IMR-90 (cell line): Measurements from ENCODE around the gene TGFBR1. TPM values are rescaled to one million over a fixed set of nuclear protein-coding genes. Genes with fewer than 3 reads are reported as not detected.

ENCODE experiments used
- ATAC-seq: fragments of 200-7000 bp; cut with Tn5 transposase; 2 replicates; pipeline ENCODE4 v1.9.1; 2020; ENCODE audit warnings: low read depth, mild to moderate bottlenecking, moderate library complexity
- BruUV-seq: library from RNA; stranded (reverse); fragments of 400-500 nt; replicated peaks from 2 replicates; lab custom pipeline; 2021; lab: Mats Ljungman, UMichigan
- CTCF ChIA-PET: fragments of 300-600 bp; formaldehyde crosslinking; extraction: SDS; loops from one replicate; lab custom pipeline; 2021; ENCODE audit warnings: antibody characterized with exemption; lab: Yijun Ruan, JAX
- POLR2A ChIA-PET: fragments of 300-600 bp; sonication (Branson Sonifier 250); formaldehyde crosslinking; loops from one replicate; lab custom pipeline; 2022; ENCODE audit warnings: antibody characterized with exemption; ENCODE audit not compliant: unreplicated experiment; lab: Charles Lee
- DNase-seq: peaks from one replicate; pipeline ENCODE4 v3.0.0; 2013
- H2AFZ ChIP-seq: replicated peaks from 2 replicates; pipeline ENCODE3; 2013; ENCODE audit warnings: low read length, mild to moderate bottlenecking; ENCODE audit not compliant: poor library complexity
- H2AK5ac ChIP-seq: 2 replicates; pipeline ENCODE4 v1.6.1; 2013; ENCODE audit warnings: low read depth, low read length, inconsistent platforms
- H2AK9ac ChIP-seq: replicated peaks from 2 replicates; pipeline ENCODE3; 2013; ENCODE audit warnings: mild to moderate bottlenecking, low read depth, low read length, moderate library complexity; ENCODE audit not compliant: poor library complexity
- H2BK120ac ChIP-seq: 2 replicates; pipeline ENCODE4 v1.6.1; 2013; ENCODE audit warnings: low read depth, low read length, inconsistent platforms
- H2BK15ac ChIP-seq: 3 replicates; pipeline ENCODE4 v1.6.1; 2013; ENCODE audit warnings: low read depth, low read length, inconsistent platforms
- H2BK20ac ChIP-seq: 2 replicates; pipeline ENCODE4 v1.6.1; 2013; ENCODE audit warnings: low read depth, mild to moderate bottlenecking, inconsistent platforms, low read length, moderate library complexity
- H2BK5ac ChIP-seq: 2 replicates; pipeline ENCODE4 v1.6.1; 2013; ENCODE audit warnings: mild to moderate bottlenecking, low read depth, low read length, inconsistent platforms; ENCODE audit not compliant: poor library complexity, severe bottlenecking
- H3K14ac ChIP-seq: replicated peaks from 2 replicates; pipeline ENCODE4 v1.6.1; 2013; ENCODE audit warnings: low read depth, low read length, inconsistent platforms
- H3K18ac ChIP-seq: 2 replicates; pipeline ENCODE4 v1.6.1; 2013; ENCODE audit warnings: low read depth, low read length, control low read depth
- H3K23ac ChIP-seq: 2 replicates; pipeline ENCODE4 v1.6.1; 2013; ENCODE audit warnings: low read depth, low read length, inconsistent platforms
- H3K27ac ChIP-seq: 2 replicates; pipeline ENCODE4 v1.5.1; 2013; ENCODE audit warnings: mild to moderate bottlenecking, control low read depth, low read length; ENCODE audit not compliant: insufficient read depth
- H3K27me3 ChIP-seq: 2 replicates; pipeline ENCODE4 v1.6.1; 2013; ENCODE audit warnings: low read length; ENCODE audit not compliant: control insufficient read depth, insufficient read depth
- H3K36me3 ChIP-seq: 2 replicates; pipeline ENCODE4 v1.6.1; 2013; ENCODE audit warnings: low read length, mixed read lengths; ENCODE audit not compliant: control insufficient read depth, insufficient read depth
- H3K4ac ChIP-seq: 2 replicates; pipeline ENCODE4 v1.6.1; 2013; ENCODE audit warnings: low read depth, low read length, inconsistent platforms
- H3K4me1 ChIP-seq: 2 replicates; pipeline ENCODE4 v1.6.1; 2013; ENCODE audit warnings: low read length, mixed read lengths; ENCODE audit not compliant: control insufficient read depth, insufficient read depth
- H3K4me2 ChIP-seq: 2 replicates; pipeline ENCODE4 v1.6.1; 2013; ENCODE audit warnings: low read depth, mild to moderate bottlenecking, control low read depth, low read length, moderate library complexity
- H3K4me3 ChIP-seq: 2 replicates; pipeline ENCODE4 v1.5.1; 2013; ENCODE audit warnings: low read depth, mild to moderate bottlenecking, control low read depth, low read length, moderate library complexity; ENCODE audit not compliant: insufficient read depth
- H3K56ac ChIP-seq: 2 replicates; pipeline ENCODE4 v1.6.1; 2013; ENCODE audit warnings: low read length, inconsistent platforms; ENCODE audit not compliant: insufficient read depth; ENCODE audit errors: extremely low read depth
- H3K79me1 ChIP-seq, 2 experiments: 2 replicates each; pipeline ENCODE4 v1.6.1; 2013; ENCODE audit warnings: low read length in 2 of 2, inconsistent platforms in 1 of 2, low read depth in 1 of 2
- H3K9ac ChIP-seq: 2 replicates; pipeline ENCODE4 v1.6.1; 2013; ENCODE audit warnings: low read depth, low read length, control low read depth
- H3K9me1 ChIP-seq: 2 replicates; pipeline ENCODE4 v1.6.1; 2013; ENCODE audit warnings: low read length, inconsistent platforms; ENCODE audit not compliant: insufficient read depth
- H3K9me3 ChIP-seq: 2 replicates; pipeline ENCODE4 v1.6.1; 2013; ENCODE audit warnings: low read length; ENCODE audit not compliant: control insufficient read depth, insufficient read depth
- H4K20me1 ChIP-seq: 2 replicates; pipeline ENCODE4 v1.6.1; 2013; ENCODE audit warnings: low read length, inconsistent platforms; ENCODE audit not compliant: insufficient read depth
- H4K5ac ChIP-seq: 2 replicates; pipeline ENCODE4 v1.6.1; 2013; ENCODE audit warnings: mild to moderate bottlenecking, low read depth, low read length, control low read depth
- H4K8ac ChIP-seq, 2 experiments: 2 replicates each; pipeline ENCODE4 v1.6.1; 2013; ENCODE audit warnings: low read depth in 2 of 2, low read length in 2 of 2, control low read depth in 1 of 2, inconsistent platforms in 1 of 2
- H4K91ac ChIP-seq: 2 replicates; pipeline ENCODE4 v1.6.1; 2013; ENCODE audit warnings: low read depth, low read length, inconsistent platforms; ENCODE audit not compliant: insufficient read depth
- CEBPB ChIP-seq: IDR thresholded peaks from 2 replicates; pipeline ENCODE4 v1.6.1; 2012; ENCODE audit warnings: low read depth, low read length, improper control_type of control experiment
- CHD1 ChIP-seq: IDR thresholded peaks from 2 replicates; pipeline ENCODE4 v1.6.1; 2012; ENCODE audit warnings: low read depth, low read length, improper control_type of control experiment
- CTCF ChIP-seq: conservative IDR thresholded peaks from 2 replicates; pipeline ENCODE4 v1.5.1; 2012; ENCODE audit warnings: mild to moderate bottlenecking, low read depth, low read length, improper control_type of control experiment
- FOS ChIP-seq: fragments of 150-350 bp; IDR thresholded peaks from 2 replicates; pipeline ENCODE4 v1.6.1; 2016; ENCODE audit warnings: low read depth, low read length
- MAFK ChIP-seq: IDR thresholded peaks from 2 replicates; pipeline ENCODE4 v1.6.1; 2012; ENCODE audit warnings: low read depth, low read length, improper control_type of control experiment
- MAZ ChIP-seq: IDR thresholded peaks from 2 replicates; pipeline ENCODE4 v1.6.1; 2012; ENCODE audit warnings: low read depth, mild to moderate bottlenecking, low read length, improper control_type of control experiment, moderate library complexity, borderline replicate concordance
- NFE2L2 ChIP-seq: fragments of 150-350 bp; IDR thresholded peaks from 2 replicates; pipeline ENCODE4 v1.6.1; 2016; ENCODE audit warnings: low read depth, mild to moderate bottlenecking, low read length
- POLR2A ChIP-seq: IDR thresholded peaks from 2 replicates; pipeline ENCODE4 v1.6.1; 2012; ENCODE audit warnings: mild to moderate bottlenecking, low read depth, low read length
- RAD21 ChIP-seq: IDR thresholded peaks from 2 replicates; pipeline ENCODE4 v1.6.1; 2012; ENCODE audit warnings: low read length, improper control_type of control experiment
- RCOR1 ChIP-seq: IDR thresholded peaks from 2 replicates; pipeline ENCODE4 v1.6.1; 2012; ENCODE audit warnings: mild to moderate bottlenecking, low read length, improper control_type of control experiment; ENCODE audit not compliant: insufficient replicate concordance
- RFX5 ChIP-seq: IDR thresholded peaks from 2 replicates; pipeline ENCODE4 v1.8.0; 2012; ENCODE audit warnings: low read depth, mild to moderate bottlenecking, low read length, moderate library complexity
- SMC3 ChIP-seq: fragments of 150-350 bp; IDR thresholded peaks from 2 replicates; pipeline ENCODE4 v1.6.1; 2016; ENCODE audit warnings: low read depth, mild to moderate bottlenecking, antibody characterized with exemption, low read length, moderate library complexity
- USF2 ChIP-seq: fragments of 150-350 bp; IDR thresholded peaks from 2 replicates; pipeline ENCODE4 v1.6.1; 2017; ENCODE audit warnings: mild to moderate bottlenecking, antibody characterized with exemption, low read length, low read depth
- WGBS, 2 experiments: methylation state at CpG; one replicate each; pipeline versions ENCODE4 v1.1.5 to v1.1.7; 2013; ENCODE audit warnings: missing lambda C conversion rate in 2 of 2; ENCODE audit not compliant: insufficient read length in 1 of 2; ENCODE audit errors: extremely low coverage in 2 of 2; 5-methylcytosine and 5-hydroxymethylcytosine counted together
- dilution Hi-C: fragments of 300-500 bp; cut with HindIII; formaldehyde crosslinking; loops from one replicate; pipeline ENCODE4 v1.14.3; 2018; ENCODE audit warnings: low sequenced_read_pairs; ENCODE audit not compliant: unreplicated experiment
- in situ Hi-C: fragments of 300-500 bp; cut with MboI; formaldehyde crosslinking; loops from 3 replicates; pipeline ENCODE4 v1.14.3; 2019; ENCODE audit warnings: low sequenced_read_pairs, inconsistent platforms, mixed read lengths
- intact Hi-C: fragments of 100-400 bp; cut with micrococcal nuclease; formaldehyde crosslinking; loops from 2 replicates; pipeline ENCODE4 v1.10.0; 2022
- polyA plus RNA-seq, 3 experiments: library from polyadenylated mRNA; depleted of rRNA; stranded (reverse); fragments of >200 nt; gene quantifications; 2 replicates each; pipeline ENCODE4 v1.2.3, GENCODE V29; 2012; ENCODE audit warnings: low replicate concordance in 1 of 3
- total RNA-seq: library from RNA; depleted of rRNA; stranded (reverse); fragments of >200 nt; gene quantifications from 2 replicates; pipeline ENCODE4 v1.2.3, GENCODE V29; 2012

The TGFBR1 gene
- total and polyA plus RNA-seq, 2 of the 4 experiments (the other 2 are of a cell fraction) = 15.1 to 75.3 TPM

GRCh38 chr9:99129091-99129490, 24.2 kb downstream of the TGFBR1 start:
- Histone ChIP-seq H3K18ac (no peak overlapping the region), H3K79me1 (peaks cover 36 to 64% of the 10 kb centered on the region in 2 experiments), H2AK5ac (no peak overlapping the region), H3K27ac (no peak overlapping the region), H2BK15ac (no peak overlapping the region), H3K4me3 (no peak overlapping the region), H2BK20ac (no peak overlapping the region), H2AFZ (no peak overlapping the region), H3K9ac (no peak overlapping the region), H3K23ac (no peak overlapping the region), H4K8ac (no peak overlapping the region), H3K4me1 (peaks cover 16% of the 10 kb centered on the region), H2BK5ac (no peak overlapping the region), H4K5ac (no peak overlapping the region), H3K14ac (no peak overlapping the region), H3K27me3 (no peaks in the 10 kb centered on the region), H2AK9ac (no peak overlapping the region), H3K56ac (no peak overlapping the region), H4K20me1 (peaks cover 42% of the 10 kb centered on the region), H4K91ac (no peak overlapping the region), H3K36me3 (peaks cover 17% of the 10 kb centered on the region), H3K4me2 (no peak overlapping the region), H3K9me3 (no peaks in the 10 kb centered on the region), H2BK120ac (no peak overlapping the region), H3K4ac (no peak overlapping the region), H3K9me1 (peaks cover 14% of the 10 kb centered on the region)
- TF ChIP-seq USF2 = no peak
- no peak for TF ChIP-seq RFX5
- TF ChIP-seq CHD1 = no peak
- no peak for TF ChIP-seq NFE2L2
- no peak for TF ChIP-seq SMC3
- no peak for TF ChIP-seq RAD21
- no peak for TF ChIP-seq CTCF
- TF ChIP-seq POLR2A = no peak
- TF ChIP-seq MAFK = no peak
- no peak for TF ChIP-seq RCOR1
- no peak for TF ChIP-seq FOS
- no peak for TF ChIP-seq CEBPB
- TF ChIP-seq MAZ = no peak
- ATAC-seq (no peak), DNase-seq (no peak)
- dilution Hi-C loops = loop anchor here (25.0 kb wide), 1 partner anchor 292 kb away; no protein-coding TSS in a partner anchor
- ChIA-PET CTCF (interaction anchor here (0.8 kb wide), 1 partner anchor 281 kb away, joined by 5 read pairs; no protein-coding TSS in a partner anchor), POLR2A (no interaction called here)
- no CpG with 5 or more reads among the region's 1 CpG for WGBS, 2 experiments
- BruUV-seq = no TSS peak
- in situ Hi-C loops = no loop called here
- intact Hi-C loops = no loop called here
